ENCODE results near the gene PTPRH.
"Not testable (repeated sequence)": the region's sequence is repeated elsewhere in the genome, so short reads cannot be mapped to it uniquely, and the experiment has no call there.

The PTPRH gene

DNA sequence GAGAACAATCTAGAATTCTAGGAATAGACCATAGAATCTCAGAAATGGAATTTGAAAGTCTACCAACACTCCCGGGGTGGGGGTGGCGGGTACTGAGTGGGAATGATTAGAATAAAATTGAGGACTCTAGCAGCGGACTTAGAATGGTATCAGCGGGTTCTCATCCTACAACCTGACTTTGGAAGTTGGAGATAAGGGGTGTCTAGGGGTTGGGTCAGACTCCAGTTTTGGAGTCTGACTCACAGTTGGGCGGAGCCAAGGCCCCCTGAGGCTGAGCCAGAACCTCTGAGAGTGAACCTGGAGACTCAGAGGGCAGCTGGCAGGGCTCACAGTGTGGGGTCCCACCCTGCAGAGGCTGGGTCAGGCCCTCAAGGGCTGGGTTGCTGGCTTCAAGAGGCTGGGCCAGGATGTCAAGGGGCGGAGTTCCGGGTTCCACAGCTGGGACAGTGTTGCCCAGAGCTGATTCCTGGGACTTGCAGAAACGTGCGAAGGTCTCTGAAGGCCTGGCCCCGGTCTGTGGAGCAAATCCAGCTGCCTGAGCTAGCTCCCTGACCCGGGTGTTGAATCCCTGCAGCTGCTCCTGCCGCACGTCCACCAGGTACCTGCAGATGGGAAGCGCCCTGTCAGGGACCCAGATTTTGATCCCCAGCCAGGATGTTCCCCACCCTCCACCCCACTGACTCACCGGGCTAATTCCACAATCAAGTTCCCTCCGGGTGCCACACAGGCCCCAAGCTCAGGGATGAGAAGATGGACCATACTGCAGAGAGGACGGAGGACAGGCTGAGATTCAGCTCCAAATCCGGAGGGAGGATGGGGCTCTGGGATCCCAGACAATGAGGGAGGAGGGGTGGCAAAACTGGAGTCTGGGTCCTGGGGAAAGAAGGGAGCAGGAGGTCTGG is 50.2 kb downstream of the PTPRH start:
- peak overlapping the region; percentile 97 for H3K27ac ChIP-seq
- CTCF ChIA-PET = interaction anchor here (0.5 to 3.6 kb wide), 6 partner anchors 8 to 102 kb away, joined by 3 to 31 read pairs (median 7); partner anchors contain the start of gene SYT5
- TF ChIP-seq, protein P1, sequence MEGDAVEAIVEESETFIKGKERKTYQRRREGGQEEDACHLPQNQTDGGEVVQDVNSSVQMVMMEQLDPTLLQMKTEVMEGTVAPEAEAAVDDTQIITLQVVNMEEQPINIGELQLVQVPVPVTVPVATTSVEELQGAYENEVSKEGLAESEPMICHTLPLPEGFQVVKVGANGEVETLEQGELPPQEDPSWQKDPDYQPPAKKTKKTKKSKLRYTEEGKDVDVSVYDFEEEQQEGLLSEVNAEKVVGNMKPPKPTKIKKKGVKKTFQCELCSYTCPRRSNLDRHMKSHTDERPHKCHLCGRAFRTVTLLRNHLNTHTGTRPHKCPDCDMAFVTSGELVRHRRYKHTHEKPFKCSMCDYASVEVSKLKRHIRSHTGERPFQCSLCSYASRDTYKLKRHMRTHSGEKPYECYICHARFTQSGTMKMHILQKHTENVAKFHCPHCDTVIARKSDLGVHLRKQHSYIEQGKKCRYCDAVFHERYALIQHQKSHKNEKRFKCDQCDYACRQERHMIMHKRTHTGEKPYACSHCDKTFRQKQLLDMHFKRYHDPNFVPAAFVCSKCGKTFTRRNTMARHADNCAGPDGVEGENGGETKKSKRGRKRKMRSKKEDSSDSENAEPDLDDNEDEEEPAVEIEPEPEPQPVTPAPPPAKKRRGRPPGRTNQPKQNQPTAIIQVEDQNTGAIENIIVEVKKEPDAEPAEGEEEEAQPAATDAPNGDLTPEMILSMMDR (conservative IDR thresholded peaks at IDR 0.05; ENCODE audit: low read depth) = no peak
- POLR2A ChIA-PET (ENCODE audit: low non-redundant PET) = no interaction called here
- DNase-seq (ENCODE audit: low spot score) = peak; percentile 71

DNA sequence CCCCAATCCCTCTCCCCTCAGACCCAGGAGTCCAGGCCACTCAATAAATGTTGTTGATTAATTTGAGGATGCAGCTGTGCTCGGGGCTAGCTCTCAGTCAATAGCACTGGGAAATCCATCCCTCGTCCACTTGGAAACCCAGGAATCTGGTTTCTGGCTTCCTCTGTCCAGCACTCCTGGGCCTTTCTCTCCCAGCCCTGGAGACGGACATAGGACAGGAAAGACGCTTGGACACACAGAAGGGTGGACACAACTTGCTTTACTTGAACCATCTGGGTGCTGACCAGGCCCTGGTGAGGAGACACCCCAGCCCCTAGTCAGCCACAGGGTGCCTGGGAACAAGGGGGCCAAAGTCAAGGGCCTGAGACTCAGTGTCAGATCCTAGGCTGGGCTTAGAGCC is 50.9 kb downstream of the PTPRH start:
- POLR2A ChIA-PET (ENCODE audit: low non-redundant PET) = no interaction called here
- DNase-seq (ENCODE audit: low spot score) = no peak
- H3K27ac ChIP-seq = peak overlapping the region; percentile 97
- TF ChIP-seq, protein P1 (conservative IDR thresholded peaks at IDR 0.05; ENCODE audit: low read depth) = no peak
- CTCF ChIA-PET = interaction anchor here (2.4 to 3.6 kb wide), 2 partner anchors 12 to 18 kb away, joined by 13 to 31 read pairs; no protein-coding TSS in a partner anchor

GRCh38 chr19:55157064-55157908 is 52.0 kb downstream of the PTPRH start, which contains the start of gene TNNI3:
Gene TNNI3, minus strand, starts transcription at chr19:55157732. Its CDS starts 143 bp downstream, at chr19:55157589.
- DNase-seq (ENCODE audit: low spot score) = no peak
- H3K27ac ChIP-seq = peak within 1 kb of the TSS; percentile 97
- TF ChIP-seq, protein P1 (conservative IDR thresholded peaks at IDR 0.05; ENCODE audit: low read depth) = no peak
- ChIA-PET POLR2A (ENCODE audit: low non-redundant PET) (interaction anchor here (0.6 kb wide), 2 partner anchors 59 to 215 kb away, joined by 3 read pairs; no protein-coding TSS in a partner anchor), CTCF (interaction anchor here (0.7 kb wide), 1 partner anchor 332 kb away, joined by 3 read pairs; no protein-coding TSS in a partner anchor)

- TF ChIP-seq, protein P1 (conservative IDR thresholded peaks at IDR 0.05; ENCODE audit: low read depth) = no peak
- POLR2A ChIA-PET (ENCODE audit: low non-redundant PET) = no interaction called here
- DNase-seq (ENCODE audit: low spot score) = peak; percentile 79
- H3K27ac ChIP-seq = peak overlapping the region; percentile 58
- CTCF ChIA-PET = interaction anchor here (0.9 kb wide), 1 partner anchor 10 kb away, joined by 4 read pairs; no protein-coding TSS in a partner anchor
Measured at GRCh38 chr19:55156202-55157063, 52.9 kb downstream of the PTPRH start.

DNA sequence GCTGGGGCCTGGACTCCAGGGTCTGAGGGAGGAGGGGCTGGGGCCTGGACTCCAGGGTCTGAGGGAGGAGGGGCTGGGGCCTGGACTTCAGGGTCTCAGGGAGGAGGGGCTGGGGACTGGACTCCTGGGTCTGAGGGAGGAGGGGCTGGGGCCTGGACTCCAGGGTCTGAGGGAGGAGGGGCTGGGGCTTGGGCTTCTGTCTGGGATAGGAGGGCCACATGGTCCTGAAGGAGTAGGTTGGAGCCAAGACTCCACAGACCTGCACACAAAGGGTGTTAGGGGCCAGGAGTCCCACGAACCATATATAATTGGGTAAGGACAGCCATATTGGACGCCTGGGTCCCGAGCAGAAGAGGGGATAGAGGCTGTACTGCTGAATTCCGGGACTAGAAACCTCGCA is 53.5 kb downstream of the PTPRH start:
- POLR2A ChIA-PET (ENCODE audit: low non-redundant PET); DNase-seq (ENCODE audit: low spot score): not testable (repeated sequence)
- peak overlapping the region; percentile 58 for H3K27ac ChIP-seq
- CTCF ChIA-PET = interaction anchor here (0.9 kb wide), 1 partner anchor 9 kb away, joined by 4 read pairs; no protein-coding TSS in a partner anchor

DNA sequence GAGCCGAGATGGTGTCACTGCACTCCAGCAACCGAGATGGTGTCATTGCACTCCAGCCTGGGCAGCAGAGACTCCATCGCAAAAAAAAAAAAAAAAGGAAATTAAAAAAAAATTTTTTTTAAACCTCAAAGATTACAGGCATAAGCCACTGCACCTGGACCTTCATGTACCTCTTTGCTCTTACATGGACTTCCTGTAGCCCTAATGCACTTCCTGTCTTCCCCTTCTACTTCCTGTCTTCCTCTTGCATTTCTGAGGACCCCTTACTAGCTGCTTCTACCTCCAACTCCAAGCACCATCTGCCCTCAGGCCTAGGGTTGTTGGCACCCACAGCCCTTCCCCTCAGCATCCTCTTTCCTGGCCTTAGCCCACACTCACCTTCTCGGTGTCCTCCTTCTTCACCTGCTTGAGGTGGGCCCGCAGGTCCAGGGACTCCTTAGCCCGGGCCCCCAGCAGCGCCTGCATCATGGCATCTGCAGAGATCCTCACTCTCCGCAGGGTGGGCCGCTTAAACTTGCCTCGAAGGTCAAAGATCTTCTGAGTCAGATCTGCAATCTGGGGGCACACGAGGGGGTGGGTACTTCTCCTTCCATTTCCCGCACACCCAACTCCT is 55.5 kb downstream of the PTPRH start:
- POLR2A ChIA-PET (ENCODE audit: low non-redundant PET) = no interaction called here
- TF ChIP-seq, protein P1 (conservative IDR thresholded peaks at IDR 0.05; ENCODE audit: low read depth) = no peak
- no peak for DNase-seq (ENCODE audit: low spot score)
- CTCF ChIA-PET = no interaction called here
- peak overlapping the region; percentile 10; the same call in 1 of the 2 replicates for H3K27ac ChIP-seq

Data from RWPE1 (cell line).